GM18498 (cell line): ENCODE data around the gene NUDT1.

Source experiments
- ATAC-seq: cut with Tn5 transposase; IDR thresholded peaks from one replicate; pipeline ENCODE4 v1.9.1; 2021; ENCODE audit warnings: mild to moderate bottlenecking, moderate library complexity; ENCODE audit not compliant: unreplicated experiment

The NUDT1 gene

DNA sequence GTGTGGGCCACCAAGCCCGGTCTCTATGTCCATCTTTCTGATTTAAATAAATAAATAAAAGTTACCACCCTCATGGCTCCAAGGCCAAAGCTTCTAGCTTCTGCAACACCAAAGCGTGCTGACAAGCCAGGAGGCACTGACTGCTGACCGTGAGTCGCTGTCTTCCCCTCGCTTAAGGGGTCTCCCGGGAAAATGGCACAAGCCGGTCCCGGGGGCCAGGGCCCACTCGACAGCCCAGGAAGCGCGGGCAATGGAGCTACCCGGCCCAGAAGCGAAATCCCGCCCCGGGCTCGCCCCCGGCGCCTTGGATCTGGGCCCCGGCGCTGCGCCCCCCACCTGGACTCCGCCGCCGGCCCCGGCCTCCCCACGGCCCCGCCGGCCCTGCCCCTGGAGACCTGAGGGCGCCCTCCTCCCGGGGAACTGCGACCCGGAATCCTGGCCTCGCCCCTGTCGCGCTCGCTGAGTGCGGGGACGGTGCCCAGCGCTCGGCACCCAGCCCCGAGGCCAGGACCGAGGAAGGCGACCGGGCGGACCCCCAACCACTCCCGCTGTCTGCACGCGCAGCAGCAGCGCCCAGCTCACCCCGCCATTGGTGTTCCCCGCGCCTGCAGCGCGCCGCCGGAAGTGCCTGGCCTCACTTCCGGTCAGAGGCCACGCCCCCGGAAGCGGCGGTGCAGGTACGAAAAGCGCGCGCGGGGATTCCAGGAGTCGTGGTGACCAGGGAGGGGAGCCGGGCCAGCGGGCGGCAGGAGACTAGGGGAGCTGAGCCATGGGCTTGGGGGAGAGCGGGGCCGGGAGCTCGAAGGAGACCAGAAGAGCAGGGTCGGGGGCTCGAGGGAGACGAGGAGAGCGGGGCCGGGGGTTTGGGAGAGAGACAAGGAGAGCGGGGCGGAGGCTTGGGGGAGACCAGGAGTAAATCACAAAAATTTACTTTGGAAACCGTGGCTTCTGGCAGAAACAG is at the start of gene NUDT1, which contains the start of gene MRM2:
Gene NUDT1, plus strand, starts transcription at position 647 of the 961 bp plus-strand sequence. CDS start 2,349 bp downstream, outside the sequence.
Gene MRM2, minus strand, starts transcription at position 626 of the 961 bp plus-strand sequence. Its CDS starts 36 bp downstream, at position 590.
- peak; percentile 69 for ATAC-seq

GRCh38 chr7:2192831-2193534 is 49.0 kb upstream of the NUDT1 start:
- no peak for ATAC-seq

- ATAC-seq: no peak
Observed at GRCh38 chr7:2193575-2194305, 48.3 kb upstream of the NUDT1 start.

- no peak for ATAC-seq
Observed at GRCh38 chr7:2195400-2196246, 46.4 kb upstream of the NUDT1 start.

DNA sequence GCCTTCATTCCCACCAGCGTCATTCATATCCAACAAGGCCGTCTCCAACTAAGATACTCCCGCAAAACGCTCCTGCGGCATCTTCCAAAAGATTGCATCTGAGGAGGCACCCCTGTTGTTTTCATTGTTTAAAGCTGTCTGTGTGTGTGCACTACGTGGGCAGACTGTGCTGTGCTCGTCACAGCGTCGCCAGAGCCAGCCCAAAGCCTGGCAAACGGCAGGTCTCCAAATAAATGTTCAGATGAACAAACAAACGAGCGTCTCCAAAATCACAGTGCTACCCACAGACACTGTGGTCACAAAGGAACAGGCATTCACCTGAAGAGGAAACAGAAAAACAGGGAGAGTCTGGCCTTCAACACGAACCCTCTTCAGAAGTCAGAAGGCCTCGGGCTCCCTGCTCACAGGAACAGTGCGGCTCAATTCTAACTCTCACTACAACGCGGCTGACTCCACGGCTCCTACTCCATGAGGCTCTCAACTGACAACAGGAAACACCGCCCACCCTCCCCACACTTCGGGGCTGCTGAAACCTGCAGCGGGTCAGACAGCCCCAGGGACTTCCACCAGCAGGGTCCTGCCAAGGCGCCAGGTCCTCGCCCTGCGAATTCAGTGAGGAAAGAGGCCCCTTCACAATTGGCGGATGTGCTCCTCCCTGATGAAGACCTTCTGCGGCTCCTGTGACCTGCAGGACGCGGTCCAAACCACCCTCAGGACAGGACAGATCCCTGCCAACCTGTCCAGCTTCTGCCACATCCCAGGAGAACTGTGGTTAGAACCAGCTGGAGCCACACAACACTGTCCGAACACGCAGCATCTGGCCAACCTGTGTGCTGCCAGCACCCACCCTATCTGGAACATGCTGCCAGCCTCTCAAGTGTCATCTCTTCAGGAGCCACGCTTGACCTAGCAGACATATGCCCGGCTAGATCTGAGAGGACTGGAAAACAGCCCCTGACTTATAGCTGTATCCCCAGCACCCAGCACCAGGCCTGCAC is 45.3 kb upstream of the NUDT1 start:
- ATAC-seq: no peak

DNA sequence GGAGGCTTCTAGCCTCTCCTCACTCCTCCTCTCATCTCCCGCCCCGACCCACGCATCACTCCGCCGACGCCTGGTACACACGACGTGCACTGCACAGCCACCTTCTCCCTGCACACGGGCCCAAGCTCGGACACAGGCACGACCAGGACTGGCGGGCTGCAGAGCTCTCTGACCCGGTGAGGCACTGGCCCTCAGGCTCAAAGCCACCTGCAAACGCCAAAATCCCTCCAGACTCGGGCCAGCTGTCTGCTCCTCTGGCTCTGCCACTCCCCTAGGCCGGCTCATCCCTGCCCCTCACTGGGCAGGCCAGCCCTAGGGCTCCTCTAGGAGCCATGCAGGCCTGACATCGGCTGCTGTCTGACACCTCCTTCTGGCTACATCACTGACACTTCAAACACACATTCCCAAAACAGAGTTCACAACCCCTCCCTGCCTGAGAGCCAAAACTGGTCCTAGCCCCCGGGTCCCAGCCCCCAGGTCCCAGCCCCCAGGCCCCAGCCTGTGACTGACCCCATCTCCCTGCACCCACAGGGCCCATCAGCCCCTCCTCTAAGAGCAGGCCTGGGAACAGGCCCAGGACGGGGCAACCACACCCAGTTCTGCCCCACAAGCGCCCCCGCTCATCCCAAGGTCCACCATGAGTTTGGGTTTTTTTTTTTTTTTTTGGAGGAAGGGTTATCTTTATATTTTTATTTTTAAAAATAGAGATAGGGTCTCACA is 44.4 kb upstream of the NUDT1 start:
- ATAC-seq: no peak

- ATAC-seq: no peak
Observed at GRCh38 chr7:2198206-2198605, 43.8 kb upstream of the NUDT1 start.

DNA sequence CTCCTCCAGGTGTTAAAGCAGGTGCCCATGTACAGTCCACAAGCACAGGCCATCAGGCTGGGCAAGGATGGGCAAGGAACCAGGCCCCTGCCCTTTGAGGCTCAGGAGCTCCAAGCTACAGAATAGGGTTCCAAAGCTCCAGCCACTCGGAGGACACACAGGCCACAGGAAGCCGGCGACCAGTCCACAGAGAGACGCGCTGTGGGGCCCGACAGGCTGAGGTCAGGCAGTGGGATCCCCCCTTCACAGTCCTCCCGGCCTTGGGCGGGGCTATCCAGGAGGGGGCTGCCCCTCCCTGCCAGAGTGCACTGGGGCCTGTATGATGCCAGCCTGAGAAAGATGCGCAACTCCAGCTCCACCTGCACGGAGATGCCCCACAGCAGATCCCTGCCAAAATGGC is 43.3 kb upstream of the NUDT1 start:
- no peak for ATAC-seq

DNA sequence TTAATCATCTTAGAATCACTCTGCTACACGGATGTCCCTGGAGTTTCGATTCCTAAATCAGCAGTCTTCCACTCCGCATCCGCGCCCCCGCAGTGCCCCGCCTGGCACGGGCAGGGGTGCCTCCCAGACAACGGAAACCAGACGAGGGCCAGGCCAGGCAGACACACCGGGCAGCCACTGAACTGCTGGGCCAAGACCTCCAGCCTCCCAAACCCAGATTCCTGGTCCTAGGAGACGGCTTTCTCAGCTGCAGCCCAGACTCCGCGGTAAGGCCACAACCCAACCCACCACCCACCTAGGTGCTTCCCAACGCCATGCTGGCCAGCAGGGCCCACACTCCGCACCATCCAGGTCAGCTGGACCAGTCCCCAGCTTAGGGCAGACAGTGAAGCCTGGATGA is 42.5 kb upstream of the NUDT1 start:
- no peak for ATAC-seq

- no peak for ATAC-seq
Observed at GRCh38 chr7:2199956-2200583, 42.0 kb upstream of the NUDT1 start.

GRCh38 chr7:2200584-2200980 is 41.4 kb upstream of the NUDT1 start:
- ATAC-seq: no peak

- no peak for ATAC-seq
Observed at GRCh38 chr7:2201128-2201527, 40.9 kb upstream of the NUDT1 start.

DNA sequence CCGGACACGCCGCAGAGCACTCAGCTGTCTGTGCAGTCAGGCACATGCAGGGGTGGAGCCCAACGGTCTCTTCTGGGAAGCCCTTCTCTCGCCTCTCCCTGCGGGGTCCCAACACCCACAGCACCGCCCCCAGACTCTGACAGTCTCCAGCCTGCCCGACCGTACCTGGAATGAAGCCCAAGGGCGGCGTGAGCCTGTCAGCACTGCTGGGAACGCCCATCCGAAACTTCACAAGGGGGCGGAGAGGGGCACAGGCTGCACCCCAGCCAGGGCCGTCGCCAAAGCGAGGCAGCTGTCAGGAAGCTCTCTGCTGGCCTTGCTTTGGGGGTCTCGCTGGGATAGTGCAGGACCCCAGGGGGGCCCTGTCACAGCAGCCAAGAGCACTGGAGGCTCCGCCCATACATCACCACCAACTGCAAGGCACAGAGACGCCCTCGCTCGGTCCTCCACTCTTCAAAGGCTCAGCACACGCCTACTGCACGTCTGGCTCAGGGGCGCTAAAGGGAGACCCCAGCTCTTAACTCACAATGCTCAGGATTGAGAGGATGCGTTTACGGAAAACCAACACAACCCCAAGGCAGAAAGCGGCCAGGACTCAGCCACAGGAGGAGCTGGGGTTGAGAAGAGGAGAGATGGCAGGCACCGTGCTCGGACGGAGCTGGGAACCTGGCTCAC is 40.2 kb upstream of the NUDT1 start:
- ATAC-seq: no peak

DNA sequence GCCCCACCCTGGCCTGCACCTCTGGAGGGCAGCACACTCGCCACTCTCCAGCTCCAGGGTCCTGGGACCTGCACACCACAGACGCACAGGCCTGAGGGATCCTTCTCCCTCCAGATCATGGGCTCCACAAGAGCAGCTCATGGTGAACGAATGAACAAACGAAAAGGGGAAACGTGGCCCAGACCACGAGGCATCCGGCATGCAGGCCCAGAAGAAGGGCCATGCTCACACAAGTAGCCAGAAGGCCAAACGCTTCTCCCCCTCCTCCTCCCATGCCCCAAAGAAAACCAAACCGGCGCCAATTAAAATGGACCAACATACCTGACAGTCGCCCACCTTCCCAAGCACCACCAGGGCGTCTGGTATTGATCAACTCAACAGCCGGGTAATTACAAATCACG is 39.7 kb upstream of the NUDT1 start:
- ATAC-seq: no peak

DNA sequence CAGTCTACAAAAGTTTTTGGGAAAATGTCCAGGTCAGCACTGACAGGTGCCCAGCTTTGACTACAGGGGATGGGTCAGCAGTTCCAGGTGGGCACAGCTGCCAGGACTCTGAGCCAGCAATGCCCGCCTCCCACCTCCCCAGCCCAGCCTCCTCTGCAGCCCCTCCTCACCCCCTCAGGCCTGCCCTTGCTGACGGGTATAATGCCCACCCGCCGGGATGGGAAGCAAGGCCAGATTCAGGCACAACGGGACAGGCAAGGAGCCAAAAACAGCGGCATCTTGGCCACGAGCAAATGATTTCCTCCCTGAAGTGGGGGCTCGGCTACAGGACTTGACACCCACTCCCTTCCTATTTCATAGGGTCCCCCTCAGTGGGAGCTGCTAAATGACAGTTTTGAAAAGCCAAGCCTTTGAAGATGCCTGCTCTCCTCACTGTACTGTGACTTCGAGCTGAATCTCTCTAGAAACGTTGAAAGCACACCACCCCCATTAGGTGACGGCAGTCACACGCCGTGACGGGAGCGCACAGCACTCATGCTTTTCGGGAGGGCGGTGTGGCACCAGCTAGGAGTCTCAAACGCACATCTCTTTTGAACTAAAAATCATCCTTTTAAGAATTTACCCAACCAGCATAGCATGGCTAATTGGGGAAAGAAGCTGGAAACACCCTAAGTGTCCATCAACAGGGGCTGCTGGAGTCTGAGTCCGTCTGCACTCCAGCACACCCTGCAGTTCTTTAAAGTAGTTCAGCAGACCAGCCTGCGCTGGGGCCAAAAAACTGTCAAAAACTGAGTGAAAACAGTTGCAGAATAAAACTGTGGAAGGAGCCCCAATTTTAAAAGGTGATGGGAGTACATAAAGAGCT is 38.9 kb upstream of the NUDT1 start:
- no peak for ATAC-seq

GRCh38 chr7:2203766-2204300 is 38.2 kb upstream of the NUDT1 start:
- no peak for ATAC-seq
